HG02610 (cell line): Measurements from ENCODE around the gene SYNE2.
"Not testable (repeated sequence)": the region's sequence is repeated elsewhere in the genome, so short reads cannot be mapped to it uniquely, and the experiment has no call there.

Experiments
- ATAC-seq: cut with Tn5 transposase; IDR thresholded peaks from one replicate; pipeline ENCODE4 v1.9.1; 2021; ENCODE audit warnings: mild to moderate bottlenecking, moderate library complexity; ENCODE audit not compliant: unreplicated experiment

The SYNE2 gene

GRCh38 chr14:63852817-63853731 is at the start of gene SYNE2:
TSS of gene SYNE2 (plus strand) at chr14:63853004. CDS start at chr14:63909149, 56,145 bp downstream.
- peak; percentile 85 for ATAC-seq

- ATAC-seq: not testable (repeated sequence)
Observed at GRCh38 chr14:63803221-63803791, 49.5 kb upstream of the SYNE2 start.

- ATAC-seq: not testable (repeated sequence)
Observed at GRCh38 chr14:63806064-63806463, 46.7 kb upstream of the SYNE2 start.

GRCh38 chr14:63811692-63812091 is 41.1 kb upstream of the SYNE2 start:
- not testable (repeated sequence) for ATAC-seq

- ATAC-seq: no peak
Observed at GRCh38 chr14:63833728-63834127, 19.1 kb upstream of the SYNE2 start.

GRCh38 chr14:63840981-63841380 is 11.8 kb upstream of the SYNE2 start:
- no peak for ATAC-seq

- no peak for ATAC-seq
Observed at GRCh38 chr14:63843796-63844195, 9.0 kb upstream of the SYNE2 start.

GRCh38 chr14:63848890-63849289 is 3.9 kb upstream of the SYNE2 start:
- no peak for ATAC-seq

- peak; percentile 5 for ATAC-seq
Observed at GRCh38 chr14:63852271-63852816, 460 bp upstream of the SYNE2 start.

GRCh38 chr14:63853831-63854293 is 1.1 kb downstream of the SYNE2 start:
- ATAC-seq: peak; percentile 28

- no peak for ATAC-seq
Observed at GRCh38 chr14:63854330-63854729, 1.5 kb downstream of the SYNE2 start.

GRCh38 chr14:63855281-63855680 is 2.5 kb downstream of the SYNE2 start:
- no peak for ATAC-seq

- no peak for ATAC-seq
Observed at GRCh38 chr14:63857466-63858030, 4.7 kb downstream of the SYNE2 start.

GRCh38 chr14:63860146-63860545 is 7.3 kb downstream of the SYNE2 start:
- ATAC-seq: no peak

- no peak for ATAC-seq
Observed at GRCh38 chr14:63862163-63862562, 9.4 kb downstream of the SYNE2 start.

GRCh38 chr14:63863004-63863403 is 10.2 kb downstream of the SYNE2 start:
- no peak for ATAC-seq

GRCh38 chr14:63864775-63865174 is 12.0 kb downstream of the SYNE2 start:
- ATAC-seq: peak; percentile 58

- peak; percentile 23 for ATAC-seq
Observed at GRCh38 chr14:63867933-63868921, 15.4 kb downstream of the SYNE2 start.

- ATAC-seq: peak; percentile 69
Observed at GRCh38 chr14:63869940-63870752, 17.3 kb downstream of the SYNE2 start.

- ATAC-seq: not testable (repeated sequence)
Observed at GRCh38 chr14:63870753-63871037, 17.9 kb downstream of the SYNE2 start.
